HEK293 (cell line): ENCODE measurements around the gene PLEKHG3.

Experiments used
- CTCF ChIP-seq: fragments of 450-650 bp; formaldehyde crosslinking; IDR thresholded peaks from 2 replicates; pipeline ENCODE4 v1.5.1; 2016; ENCODE audit warnings: missing biosample characterization, missing genetic modification characterization
- FEZF1 ChIP-seq: fragments of 450-650 bp; formaldehyde crosslinking; IDR thresholded peaks from 2 replicates; pipeline ENCODE4 v1.5.1; 2016; ENCODE audit warnings: missing biosample characterization, missing genetic modification characterization
- PRDM1 ChIP-seq: fragments of 450-650 bp; formaldehyde crosslinking; IDR thresholded peaks from 2 replicates; pipeline ENCODE4; 2016; ENCODE audit warnings: missing biosample characterization, missing genetic modification characterization
- PRDM10 ChIP-seq: fragments of 450-650 bp; formaldehyde crosslinking; IDR thresholded peaks from 2 replicates; pipeline ENCODE4 v1.5.1; 2016; ENCODE audit warnings: missing biosample characterization, missing genetic modification characterization
- PRDM4 ChIP-seq: fragments of 450-650 bp; formaldehyde crosslinking; IDR thresholded peaks from 2 replicates; pipeline ENCODE4 v1.5.1; 2017; ENCODE audit warnings: missing biosample characterization, missing genetic modification characterization
- PRDM6 ChIP-seq: fragments of 450-650 bp; formaldehyde crosslinking; IDR thresholded peaks from 2 replicates; pipeline ENCODE4 v1.5.1; 2017; ENCODE audit warnings: missing biosample characterization, missing genetic modification characterization
- ZNF121 ChIP-seq: fragments of 450-650 bp; formaldehyde crosslinking; IDR thresholded peaks from 2 replicates; pipeline ENCODE4 v1.5.1; 2016; ENCODE audit warnings: missing biosample characterization, missing genetic modification characterization
- ZNF223 ChIP-seq: fragments of 450-650 bp; formaldehyde crosslinking; IDR thresholded peaks from 2 replicates; pipeline ENCODE4 v1.5.1; 2016; ENCODE audit warnings: missing biosample characterization, missing genetic modification characterization
- ZNF239 ChIP-seq: fragments of 450-650 bp; formaldehyde crosslinking; IDR thresholded peaks from 2 replicates; pipeline ENCODE4 v1.5.1; 2016; ENCODE audit warnings: missing biosample characterization, missing genetic modification characterization
- ZNF274 ChIP-seq, 2 experiments: fragments of 200-500 bp in 1 of 2; fragments of 450-650 bp in 1 of 2; sonication (Bioruptor generic) in 1 of 2; formaldehyde crosslinking in 1 of 2; IDR thresholded peaks; 2 replicates each; pipeline versions ENCODE4 v1.5.1 to v1.6.1; 2014 to 2016; ENCODE audit warnings: borderline replicate concordance in 1 of 2, inconsistent platforms in 1 of 2, low read length in 1 of 2, missing biosample characterization in 1 of 2, missing genetic modification characterization in 1 of 2
- ZNF37A ChIP-seq: fragments of 450-650 bp; IDR thresholded peaks from 2 replicates; pipeline ENCODE4 v1.5.1; 2018; ENCODE audit warnings: missing biosample characterization, missing genetic modification characterization
- ZNF529 ChIP-seq: fragments of 450-650 bp; formaldehyde crosslinking; IDR thresholded peaks from 2 replicates; pipeline ENCODE4 v1.5.1; 2017; ENCODE audit warnings: missing genetic modification characterization, missing biosample characterization; ENCODE audit not compliant: insufficient replicate concordance

GRCh38 chr14:64773046-64773445, 68.8 kb downstream of the PLEKHG3 start:
- TF ChIP-seq PRDM1 (tag by site-specific recombination) = no peak
- TF ChIP-seq CTCF (tag by site-specific recombination) = no peak
- no peak for TF ChIP-seq ZNF37A (tag by site-specific recombination)
- no peak for TF ChIP-seq PRDM10 (tag by site-specific recombination)
- TF ChIP-seq FEZF1 (tag by site-specific recombination) = no peak
- no peak for TF ChIP-seq ZNF274 (IDR thresholded peaks at IDR 0.05; ENCODE audit: low read length)
- TF ChIP-seq ZNF274 (tag by site-specific recombination; IDR thresholded peaks at IDR 0.05; ENCODE audit: borderline replicate concordance) = no peak
- TF ChIP-seq ZNF121 (tag by site-specific recombination) = no peak
- no peak for TF ChIP-seq ZNF239 (tag by site-specific recombination)
- no peak for TF ChIP-seq ZNF529 (tag by site-specific recombination)
- TF ChIP-seq PRDM6 (tag by site-specific recombination) = no peak
- TF ChIP-seq PRDM4 = no peak
- TF ChIP-seq ZNF223 (tag by site-specific recombination) = no peak
